HG03520 (cell line): ENCODE results near the gene KCNIP3.
"Not testable (repeated sequence)": the region's sequence is repeated elsewhere in the genome, so short reads cannot be mapped to it uniquely, and the experiment has no call there.

Experiments used
- ATAC-seq: cut with Tn5 transposase; IDR thresholded peaks from one replicate; pipeline ENCODE4 v1.9.1; 2021; ENCODE audit warnings: mild to moderate bottlenecking, moderate library complexity; ENCODE audit not compliant: unreplicated experiment

Gene KCNIP3

GRCh38 chr2:95345563-95346230, 48.5 kb downstream of the KCNIP3 start:
- peak; percentile 59 for ATAC-seq

- peak; percentile 19 for ATAC-seq
These were observed 49.1 kb downstream of the KCNIP3 start for GRCh38 chr2:95346231-95346737.

GRCh38 chr2:95346738-95347671, 49.9 kb downstream of the KCNIP3 start:
- ATAC-seq: no peak

GRCh38 chr2:95347681-95348608, 50.8 kb downstream of the KCNIP3 start:
- no peak for ATAC-seq

DNA sequence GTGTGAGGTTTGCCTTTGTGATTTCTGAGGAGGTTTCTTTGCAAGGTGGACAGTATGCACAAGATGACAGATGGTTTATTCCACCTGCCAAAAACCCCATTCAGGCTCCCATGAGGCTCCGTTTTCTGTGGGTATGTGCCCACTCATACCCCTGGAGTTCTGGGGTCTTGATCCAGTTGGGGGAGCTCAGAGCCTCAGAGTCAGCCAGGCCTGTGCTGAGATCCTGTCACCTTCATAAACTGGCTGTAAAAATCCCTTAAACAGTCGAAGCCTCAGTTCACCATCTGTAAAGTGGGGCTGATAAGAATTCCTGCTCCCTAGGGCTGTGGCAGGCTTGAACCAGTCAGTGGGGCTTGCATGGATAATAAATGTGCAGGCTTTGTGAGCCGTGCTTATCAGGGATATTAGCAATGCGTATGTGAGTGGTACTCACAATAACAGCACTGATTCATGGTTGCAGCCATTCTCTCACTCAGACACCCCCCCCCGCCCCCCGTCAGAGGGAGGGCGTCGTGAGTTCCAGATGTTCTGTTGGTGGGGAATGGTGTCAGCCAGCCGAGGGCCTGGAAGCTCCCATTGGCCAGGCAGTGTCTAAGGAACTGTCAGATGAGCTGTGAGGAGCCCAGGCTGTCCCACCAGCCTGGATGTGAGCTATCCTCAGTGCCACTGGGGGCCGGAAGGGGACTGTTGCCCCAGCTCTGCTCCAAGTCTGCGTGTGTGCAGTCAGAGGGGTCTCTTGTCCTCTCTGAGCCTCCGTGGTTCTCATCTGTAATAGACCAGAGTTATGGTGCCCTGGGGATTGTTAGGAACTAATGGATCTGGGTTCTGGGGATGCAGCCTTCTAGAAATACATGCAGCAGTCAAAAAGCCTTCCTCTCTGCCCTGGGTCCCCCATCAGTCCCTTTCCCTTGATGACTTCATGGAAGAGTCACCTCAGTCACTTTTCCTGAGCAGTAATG, 51.7 kb downstream of the KCNIP3 start:
- ATAC-seq: no peak

- ATAC-seq: no peak
These were observed 52.6 kb downstream of the KCNIP3 start for GRCh38 chr2:95349568-95350322.

GRCh38 chr2:95350368-95350767, 53.2 kb downstream of the KCNIP3 start:
- no peak for ATAC-seq

- no peak for ATAC-seq
These were observed 53.8 kb downstream of the KCNIP3 start for GRCh38 chr2:95350774-95351597.

DNA sequence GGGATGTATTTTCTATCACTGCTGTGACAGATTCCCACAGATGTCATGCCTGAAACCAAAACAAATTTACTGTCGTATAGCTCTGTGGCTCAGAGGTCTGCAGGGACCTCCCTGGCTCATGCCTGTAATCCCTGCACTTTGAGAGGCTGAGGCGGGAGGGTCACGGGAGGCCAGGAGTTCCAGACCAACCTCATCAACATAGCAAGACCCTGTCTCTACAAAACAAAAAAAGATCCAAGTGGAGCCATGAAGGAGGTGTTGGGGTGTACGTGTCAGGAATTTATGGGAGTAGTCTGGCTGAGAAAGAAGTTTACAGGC, 54.4 kb downstream of the KCNIP3 start:
- no peak for ATAC-seq

DNA sequence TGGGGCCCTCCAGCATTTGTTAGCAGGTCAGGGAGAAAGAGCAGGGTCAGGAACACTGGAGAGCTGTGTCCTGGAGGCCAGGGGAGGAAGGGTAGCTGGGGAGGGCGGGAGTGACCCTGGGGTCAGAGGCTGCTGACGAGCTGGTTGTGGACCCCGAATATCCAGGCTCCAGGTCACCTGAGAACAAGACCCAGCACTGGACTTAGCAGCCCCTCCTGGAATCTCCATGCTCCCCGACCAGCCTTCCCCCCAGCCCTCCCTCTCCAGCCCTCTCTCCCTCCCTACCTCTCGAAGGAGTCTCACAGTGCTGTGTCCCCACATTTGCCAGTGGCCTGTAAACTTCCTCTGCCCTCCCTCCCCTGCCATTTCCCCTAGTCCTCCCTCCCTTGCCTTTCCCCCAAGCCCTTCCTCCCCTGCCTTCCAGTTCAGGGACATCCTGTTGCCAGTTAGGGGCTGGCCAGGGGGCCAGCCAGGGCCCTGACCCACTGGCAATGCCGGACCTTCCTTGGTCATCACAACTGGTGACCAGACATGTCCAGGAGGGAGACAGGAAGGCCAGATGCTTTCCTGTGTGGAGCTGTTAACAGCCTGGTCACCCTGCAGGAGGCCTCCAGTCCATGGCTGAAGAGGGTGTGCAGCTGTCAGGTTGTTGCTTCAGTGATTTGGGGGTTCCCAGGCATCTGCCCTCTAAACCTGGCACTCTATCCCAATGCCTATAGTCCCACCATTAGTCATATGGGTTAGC, 55.3 kb downstream of the KCNIP3 start:
- no peak for ATAC-seq

GRCh38 chr2:95353055-95353575, 56.0 kb downstream of the KCNIP3 start:
- no peak for ATAC-seq

DNA sequence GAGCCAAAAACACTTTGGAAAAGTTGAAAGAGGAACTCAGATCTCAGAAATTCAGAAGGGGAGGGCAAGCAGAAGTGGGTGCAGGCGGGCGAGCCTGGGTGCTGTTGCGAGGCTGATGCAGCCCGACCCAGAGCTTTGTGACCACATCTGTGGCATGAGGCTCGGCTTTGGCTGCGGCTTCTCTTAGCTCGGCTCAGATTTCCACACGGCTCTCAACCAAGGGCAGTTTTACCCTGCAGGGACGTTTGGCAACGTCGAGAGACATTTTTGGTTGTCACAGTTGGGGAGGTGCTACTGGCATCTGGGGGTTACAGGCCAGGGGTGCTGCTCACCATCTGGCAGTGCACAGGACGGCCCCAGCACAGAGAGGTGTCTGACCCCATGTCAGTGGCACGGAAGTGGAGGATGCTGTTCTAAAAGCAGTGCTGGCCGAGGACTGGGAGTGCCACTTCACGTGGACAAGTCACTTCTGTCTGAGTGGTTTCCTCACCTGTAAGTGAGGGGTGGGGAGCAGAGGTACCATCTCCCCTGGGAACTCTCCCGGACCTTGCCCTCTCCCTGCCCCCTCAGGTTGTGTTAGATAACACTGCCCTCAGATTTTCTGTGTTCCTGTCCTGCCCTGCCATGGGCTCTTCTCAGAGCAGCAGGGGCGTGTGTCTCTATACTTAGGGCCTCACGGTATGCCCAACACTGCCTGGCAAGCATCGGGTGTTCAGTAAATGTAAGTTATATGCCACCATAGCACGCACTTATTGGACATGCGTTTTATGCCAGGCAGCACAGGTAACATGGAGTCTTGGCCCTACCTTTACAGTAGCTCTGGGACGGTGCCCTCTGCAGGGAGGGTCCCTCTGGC, 56.7 kb downstream of the KCNIP3 start:
- no peak for ATAC-seq

DNA sequence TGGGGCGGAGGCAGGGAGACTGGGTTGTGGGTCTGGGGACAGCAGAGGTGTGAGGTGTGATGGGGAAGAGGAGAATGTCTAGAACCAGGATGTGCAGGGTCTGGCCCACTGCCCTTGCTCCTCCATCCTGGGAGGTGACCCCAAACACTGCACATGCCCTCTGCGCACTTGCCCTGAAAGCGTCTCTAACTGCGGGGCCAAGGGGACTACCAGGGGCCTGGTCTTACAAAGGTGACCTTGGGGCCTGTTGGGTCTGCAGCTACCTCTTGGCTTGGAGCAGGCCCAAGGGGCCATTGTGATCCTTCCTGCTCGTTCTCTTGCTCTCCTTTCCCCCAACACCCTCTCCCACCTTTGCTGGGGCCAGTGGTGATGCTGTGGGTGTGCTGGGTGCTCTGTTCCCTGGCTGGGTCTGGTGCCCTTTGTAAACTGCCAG, 57.3 kb downstream of the KCNIP3 start:
- ATAC-seq: no peak

GRCh38 chr2:95354925-95355324, 57.8 kb downstream of the KCNIP3 start:
- no peak for ATAC-seq

GRCh38 chr2:95355486-95355885, 58.3 kb downstream of the KCNIP3 start:
- not testable (repeated sequence) for ATAC-seq
